ENCODE data around the gene SNRPD2.

DNA sequence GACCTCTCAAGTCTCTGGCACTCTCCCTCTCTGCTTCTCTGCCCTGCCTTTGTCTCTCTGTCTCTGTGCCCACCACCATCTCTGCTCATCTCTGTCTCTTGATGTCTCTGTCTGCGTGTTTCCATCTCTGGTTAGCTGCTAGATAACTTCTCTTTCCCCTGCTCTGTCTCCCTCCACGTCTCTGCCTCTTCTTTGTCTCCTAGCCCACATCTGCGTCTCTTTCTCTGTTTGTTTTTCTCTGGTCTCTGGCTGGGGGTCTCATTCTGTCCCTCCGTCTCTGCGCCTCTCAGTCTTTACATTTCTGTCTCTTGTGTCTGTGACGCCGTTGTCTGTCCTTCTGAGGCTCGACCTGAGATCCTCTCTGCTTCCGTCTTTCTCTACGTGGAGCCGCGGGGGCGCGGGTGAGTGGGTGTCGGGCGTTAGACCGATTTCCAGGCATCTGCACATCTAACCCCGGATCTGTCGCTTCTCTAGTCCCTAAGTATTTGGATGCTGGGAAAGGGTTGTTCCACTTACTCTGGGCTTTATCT, 23.3 kb downstream of the SNRPD2 start:
- TF ChIP-seq, protein P1, sequence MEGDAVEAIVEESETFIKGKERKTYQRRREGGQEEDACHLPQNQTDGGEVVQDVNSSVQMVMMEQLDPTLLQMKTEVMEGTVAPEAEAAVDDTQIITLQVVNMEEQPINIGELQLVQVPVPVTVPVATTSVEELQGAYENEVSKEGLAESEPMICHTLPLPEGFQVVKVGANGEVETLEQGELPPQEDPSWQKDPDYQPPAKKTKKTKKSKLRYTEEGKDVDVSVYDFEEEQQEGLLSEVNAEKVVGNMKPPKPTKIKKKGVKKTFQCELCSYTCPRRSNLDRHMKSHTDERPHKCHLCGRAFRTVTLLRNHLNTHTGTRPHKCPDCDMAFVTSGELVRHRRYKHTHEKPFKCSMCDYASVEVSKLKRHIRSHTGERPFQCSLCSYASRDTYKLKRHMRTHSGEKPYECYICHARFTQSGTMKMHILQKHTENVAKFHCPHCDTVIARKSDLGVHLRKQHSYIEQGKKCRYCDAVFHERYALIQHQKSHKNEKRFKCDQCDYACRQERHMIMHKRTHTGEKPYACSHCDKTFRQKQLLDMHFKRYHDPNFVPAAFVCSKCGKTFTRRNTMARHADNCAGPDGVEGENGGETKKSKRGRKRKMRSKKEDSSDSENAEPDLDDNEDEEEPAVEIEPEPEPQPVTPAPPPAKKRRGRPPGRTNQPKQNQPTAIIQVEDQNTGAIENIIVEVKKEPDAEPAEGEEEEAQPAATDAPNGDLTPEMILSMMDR (IDR thresholded peaks at IDR 0.05; ENCODE audit: low read length): no peak
- no peak for TF ChIP-seq EZH2 (IDR thresholded peaks at IDR 0.05; ENCODE audit: borderline replicate concordance, low read length)

All from OCI-LY1 (cell line).